ENCODE results near the gene ZNF425.
A peak's percentile ranks its signal among the peaks of the same experiment; 100 is the strongest.
"Not testable (repeated sequence)": the region's sequence is repeated elsewhere in the genome, so short reads cannot be mapped to it uniquely, and the experiment has no call there.

Gene ZNF425

GRCh38 chr7:149125863-149126661, at the start of gene ZNF425:
ZNF425 (minus strand) TSS chr7:149126324; CDS start chr7:149126213, 111 bp downstream.
- DNase-seq, result peak; percentile 82

GRCh38 chr7:149175150-149175549, 49.0 kb upstream of the ZNF425 start:
- DNase-seq, result no peak

- no peak for DNase-seq
These were observed 46.4 kb upstream of the ZNF425 start for GRCh38 chr7:149172534-149172920.

- no peak for DNase-seq
These were observed 45.9 kb upstream of the ZNF425 start for GRCh38 chr7:149171892-149172533.

GRCh38 chr7:149166630-149167352, 40.7 kb upstream of the ZNF425 start:
- no peak for DNase-seq

- DNase-seq, result no peak
These were observed 40.0 kb upstream of the ZNF425 start for GRCh38 chr7:149166142-149166541.

- DNase-seq, result no peak
These were observed 35.2 kb upstream of the ZNF425 start for GRCh38 chr7:149161241-149161848.

- DNase-seq, result no peak
These were observed 30.8 kb upstream of the ZNF425 start for GRCh38 chr7:149156898-149157297.

- DNase-seq, result no peak
These were observed 27.9 kb upstream of the ZNF425 start for GRCh38 chr7:149154056-149154455.

GRCh38 chr7:149153346-149153745, 27.2 kb upstream of the ZNF425 start:
- no peak for DNase-seq

GRCh38 chr7:149150981-149151380, 24.9 kb upstream of the ZNF425 start:
- no peak for DNase-seq

- DNase-seq, result peak; percentile 11
These were observed 21.9 kb upstream of the ZNF425 start for GRCh38 chr7:149147752-149148653.

GRCh38 chr7:149147072-149147751, 21.1 kb upstream of the ZNF425 start, which contains the start of gene ZNF398:
ZNF398 (plus strand) TSS chr7:149147453; CDS start chr7:149147743, 290 bp downstream.
- peak; percentile 73 for DNase-seq

GRCh38 chr7:149145031-149145845, 19.1 kb upstream of the ZNF425 start:
- DNase-seq, result no peak

GRCh38 chr7:149144436-149144922, 18.4 kb upstream of the ZNF425 start:
- not testable (repeated sequence) for DNase-seq

- DNase-seq, result no peak
These were observed 15.8 kb upstream of the ZNF425 start for GRCh38 chr7:149141893-149142292.

GRCh38 chr7:149140831-149141230, 14.7 kb upstream of the ZNF425 start:
- DNase-seq, result no peak

- DNase-seq, result no peak
These were observed 10.0 kb upstream of the ZNF425 start for GRCh38 chr7:149136118-149136517.

- DNase-seq, result no peak
These were observed 7.0 kb upstream of the ZNF425 start for GRCh38 chr7:149133028-149133710.
